ENCODE data around the gene SLC38A6.

The SLC38A6 gene

DNA sequence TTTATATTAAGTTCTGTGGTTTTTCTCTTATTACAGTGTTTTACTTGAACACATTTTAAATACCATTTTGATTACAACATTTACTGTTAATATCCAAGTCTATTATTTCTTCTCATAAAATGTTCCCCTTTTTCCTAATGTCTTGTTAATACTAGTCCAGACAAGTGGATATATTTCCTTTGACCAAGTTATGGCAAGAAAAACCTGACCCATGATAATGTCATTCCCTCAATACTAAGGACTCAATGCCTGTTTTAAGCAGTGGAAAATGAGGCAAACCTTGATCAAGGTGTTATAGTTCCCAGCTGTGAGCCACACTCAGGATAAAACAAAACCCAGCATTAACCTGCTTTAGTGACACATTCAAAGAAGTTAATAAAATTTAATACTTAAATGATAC, 12.4 kb upstream of the SLC38A6 start:
- H3K27ac Mint-ChIP-seq = no peak overlapping the region
- no peaks in the 10 kb centered on the region for H3K27me3 Mint-ChIP-seq
- H3K4me1 Mint-ChIP-seq (ENCODE audit: low read depth) = peaks cover 11% of the 10 kb centered on the region
- peaks cover 15% of the 10 kb centered on the region for H3K36me3 Mint-ChIP-seq (ENCODE audit: low read depth)
- no peaks in the 10 kb centered on the region for H3K9me3 Mint-ChIP-seq
- no peak overlapping the region for H3K4me3 Mint-ChIP-seq

DNA sequence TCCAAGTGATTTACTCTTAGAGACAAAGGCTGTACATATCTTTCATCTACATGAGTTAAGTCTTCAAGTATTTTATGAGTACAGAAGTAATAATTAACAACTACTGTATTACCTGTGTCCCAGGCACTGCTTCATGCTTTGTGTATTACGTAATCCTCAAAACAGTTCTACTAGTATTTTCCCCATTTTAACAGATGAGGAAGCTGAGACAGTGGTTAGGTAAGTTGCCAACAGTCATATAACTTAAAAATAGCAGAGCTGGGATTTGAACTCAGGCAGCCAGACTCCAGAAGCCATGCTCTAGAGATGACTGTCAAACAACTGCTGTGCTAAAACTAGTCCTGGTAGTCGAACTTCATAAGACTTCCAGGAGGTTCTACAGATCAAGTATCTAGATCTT, 10.9 kb upstream of the SLC38A6 start:
- Mint-ChIP-seq H3K9me3 (no peaks in the 10 kb centered on the region), H3K4me1 (ENCODE audit: low read depth) (peaks cover 6% of the 10 kb centered on the region), H3K27ac (no peak overlapping the region), H3K4me3 (no peak overlapping the region), H3K36me3 (ENCODE audit: low read depth) (peaks cover 22% of the 10 kb centered on the region), H3K27me3 (no peaks in the 10 kb centered on the region)

DNA sequence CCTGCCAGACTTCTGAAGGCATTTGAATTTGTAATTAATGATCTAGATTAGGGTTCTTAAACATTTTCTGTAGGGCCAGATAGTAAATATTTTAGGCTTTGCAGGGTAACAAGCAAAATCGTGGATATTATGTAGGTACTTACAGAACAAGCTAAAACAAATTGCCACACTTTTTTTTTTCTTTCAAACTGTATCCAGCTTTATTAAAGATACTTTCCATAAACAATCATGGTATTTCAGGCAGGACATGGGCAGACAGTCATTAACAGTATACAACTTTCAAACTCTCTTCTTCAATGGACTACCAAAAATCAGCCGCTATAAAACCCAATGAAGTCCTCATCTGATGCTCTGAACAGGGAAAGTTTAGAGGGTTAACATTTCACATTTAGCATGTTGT, 9.8 kb upstream of the SLC38A6 start:
- Mint-ChIP-seq H3K36me3 (ENCODE audit: low read depth) (peaks cover 24% of the 10 kb centered on the region), H3K9me3 (no peaks in the 10 kb centered on the region), H3K27ac (no peak overlapping the region), H3K4me3 (no peak overlapping the region), H3K4me1 (ENCODE audit: low read depth) (peaks cover 2% of the 10 kb centered on the region), H3K27me3 (no peaks in the 10 kb centered on the region)

DNA sequence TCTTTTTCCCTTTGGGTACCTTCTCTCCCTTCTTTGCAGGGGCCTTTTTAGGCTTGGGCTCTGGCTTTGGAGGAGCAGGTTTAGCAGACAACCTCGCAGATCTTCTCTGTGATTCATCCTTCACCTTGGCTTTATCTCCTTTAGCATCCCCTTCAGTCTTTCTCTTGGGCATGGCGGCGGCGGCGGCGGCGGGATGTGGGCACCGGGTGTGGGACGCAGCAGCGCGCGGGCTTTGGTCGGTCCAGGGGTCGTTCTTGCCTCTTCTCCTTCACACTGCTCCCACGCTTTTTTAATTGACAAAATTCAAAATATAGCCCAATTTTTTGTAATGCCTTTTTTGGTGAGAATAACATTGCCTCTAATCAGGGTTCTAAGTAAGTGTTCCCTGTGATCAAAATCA, 8.8 kb upstream of the SLC38A6 start:
- Mint-ChIP-seq H3K36me3 (ENCODE audit: low read depth) (peaks cover 33% of the 10 kb centered on the region), H3K4me1 (ENCODE audit: low read depth) (peaks cover 10% of the 10 kb centered on the region), H3K9me3 (no peaks in the 10 kb centered on the region), H3K27ac (no peak overlapping the region), H3K4me3 (no peak overlapping the region), H3K27me3 (no peaks in the 10 kb centered on the region)

- Mint-ChIP-seq H3K27ac (no peak overlapping the region), H3K36me3 (ENCODE audit: low read depth) (peaks cover 40% of the 10 kb centered on the region), H3K4me3 (no peak overlapping the region), H3K9me3 (no peaks in the 10 kb centered on the region), H3K27me3 (no peaks in the 10 kb centered on the region), H3K4me1 (ENCODE audit: low read depth) (peaks cover 16% of the 10 kb centered on the region)
Measured at GRCh38 chr14:60973070-60973469, 8.0 kb upstream of the SLC38A6 start.

GRCh38 chr14:60974090-60974651, 6.9 kb upstream of the SLC38A6 start:
- no peak overlapping the region for H3K4me3 Mint-ChIP-seq
- no peak overlapping the region for H3K27ac Mint-ChIP-seq
- H3K4me1 Mint-ChIP-seq (ENCODE audit: low read depth) = peaks cover 22% of the 10 kb centered on the region
- H3K9me3 Mint-ChIP-seq = no peaks in the 10 kb centered on the region
- peaks cover 47% of the 10 kb centered on the region for H3K36me3 Mint-ChIP-seq (ENCODE audit: low read depth)
- H3K27me3 Mint-ChIP-seq = no peaks in the 10 kb centered on the region

DNA sequence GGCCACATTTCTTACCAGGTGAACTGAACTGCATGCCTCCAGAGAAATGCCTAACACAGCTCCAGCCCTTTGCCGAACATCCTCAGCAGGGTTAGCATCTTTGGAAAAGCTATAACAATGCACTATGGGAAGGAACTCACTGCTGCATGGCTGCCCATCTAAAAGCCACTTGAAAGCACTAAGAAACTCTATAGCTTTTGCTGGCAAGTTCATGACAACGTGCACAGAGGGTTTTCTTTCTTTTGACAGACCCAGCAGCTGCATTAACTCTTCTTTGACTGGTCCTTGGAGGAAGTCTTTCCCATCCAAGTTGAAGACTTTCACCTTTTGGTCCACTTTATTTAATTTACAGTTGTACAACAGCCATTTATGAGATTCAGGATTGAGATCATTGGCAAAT, 5.5 kb upstream of the SLC38A6 start:
- Mint-ChIP-seq H3K4me1 (ENCODE audit: low read depth) (peaks cover 22% of the 10 kb centered on the region), H3K27me3 (no peaks in the 10 kb centered on the region), H3K36me3 (ENCODE audit: low read depth) (peaks cover 52% of the 10 kb centered on the region), H3K9me3 (no peaks in the 10 kb centered on the region), H3K27ac (no peak overlapping the region), H3K4me3 (no peak overlapping the region)

GRCh38 chr14:60977847-60978246, 3.2 kb upstream of the SLC38A6 start:
- H3K4me1 Mint-ChIP-seq (ENCODE audit: low read depth) = peaks cover 23% of the 10 kb centered on the region
- no peaks in the 10 kb centered on the region for H3K9me3 Mint-ChIP-seq
- H3K36me3 Mint-ChIP-seq (ENCODE audit: low read depth) = peaks cover 46% of the 10 kb centered on the region
- H3K27me3 Mint-ChIP-seq = no peaks in the 10 kb centered on the region
- H3K27ac Mint-ChIP-seq = no peak overlapping the region
- no peak overlapping the region for H3K4me3 Mint-ChIP-seq

GRCh38 chr14:60981633-60982455, 799 bp downstream of the SLC38A6 start:
- Mint-ChIP-seq H3K27me3 (no peaks in the 10 kb centered on the region), H3K4me1 (ENCODE audit: low read depth) (peaks cover 18% of the 10 kb centered on the region), H3K9me3 (no peaks in the 10 kb centered on the region), H3K36me3 (ENCODE audit: low read depth) (peaks cover 32% of the 10 kb centered on the region), H3K4me3 (no peak overlapping the region), H3K27ac (no peak overlapping the region)

DNA sequence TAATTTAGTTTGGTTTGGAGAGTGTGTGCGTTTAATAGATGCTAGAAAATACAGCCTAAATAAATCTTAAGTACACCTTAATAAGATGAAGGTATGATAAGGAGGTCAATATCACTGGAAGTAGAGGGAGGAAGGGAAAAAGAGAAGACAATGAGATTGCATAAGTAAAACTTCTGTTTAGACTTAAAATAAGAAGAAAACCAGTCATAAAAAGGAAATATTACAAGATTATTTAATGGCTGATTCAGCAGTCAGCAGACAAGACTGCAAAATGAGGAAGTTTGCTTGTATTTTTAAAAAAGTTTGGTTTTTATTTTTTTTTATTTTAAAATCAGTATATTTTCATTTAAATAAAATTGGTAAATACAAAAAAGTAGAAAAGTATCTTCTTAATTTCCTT, 3.2 kb downstream of the SLC38A6 start:
- Mint-ChIP-seq H3K27me3 (no peaks in the 10 kb centered on the region), H3K9me3 (no peaks in the 10 kb centered on the region), H3K36me3 (ENCODE audit: low read depth) (peaks cover 19% of the 10 kb centered on the region), H3K27ac (no peak overlapping the region), H3K4me3 (no peak overlapping the region), H3K4me1 (ENCODE audit: low read depth) (peaks cover 4% of the 10 kb centered on the region)

- no peaks in the 10 kb centered on the region for H3K27me3 Mint-ChIP-seq
- H3K9me3 Mint-ChIP-seq = no peaks in the 10 kb centered on the region
- H3K4me3 Mint-ChIP-seq = no peak overlapping the region
- H3K27ac Mint-ChIP-seq = no peak overlapping the region
- peaks cover 21% of the 10 kb centered on the region for H3K36me3 Mint-ChIP-seq (ENCODE audit: low read depth)
- peaks cover 4% of the 10 kb centered on the region for H3K4me1 Mint-ChIP-seq (ENCODE audit: low read depth)
Measured at GRCh38 chr14:60986500-60986899, 5.5 kb downstream of the SLC38A6 start.

DNA sequence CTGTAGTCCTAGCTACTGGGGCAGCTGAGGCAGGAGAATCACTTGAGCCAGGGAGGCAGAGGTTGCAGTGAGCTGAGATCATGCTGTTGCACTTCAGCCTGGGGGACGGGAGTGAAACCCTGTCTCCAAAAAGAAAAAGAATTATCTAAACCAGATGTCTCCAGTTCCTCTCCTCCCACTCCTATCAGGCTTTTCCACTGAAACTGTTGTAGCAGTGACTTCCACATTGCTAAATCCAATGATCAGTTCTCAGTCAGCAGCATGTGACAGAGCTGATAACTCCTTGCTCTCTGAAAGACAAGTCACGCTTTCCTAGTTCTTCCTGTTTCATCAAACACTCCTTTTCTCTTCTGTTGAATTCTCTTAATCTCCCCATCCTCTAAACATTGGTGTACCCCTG, 8.6 kb downstream of the SLC38A6 start:
- no peak overlapping the region for H3K4me3 Mint-ChIP-seq
- H3K9me3 Mint-ChIP-seq = no peaks in the 10 kb centered on the region
- no peak overlapping the region for H3K27ac Mint-ChIP-seq
- no peaks in the 10 kb centered on the region for H3K4me1 Mint-ChIP-seq (ENCODE audit: low read depth)
- H3K36me3 Mint-ChIP-seq (ENCODE audit: low read depth) = peaks cover 37% of the 10 kb centered on the region
- no peaks in the 10 kb centered on the region for H3K27me3 Mint-ChIP-seq

DNA sequence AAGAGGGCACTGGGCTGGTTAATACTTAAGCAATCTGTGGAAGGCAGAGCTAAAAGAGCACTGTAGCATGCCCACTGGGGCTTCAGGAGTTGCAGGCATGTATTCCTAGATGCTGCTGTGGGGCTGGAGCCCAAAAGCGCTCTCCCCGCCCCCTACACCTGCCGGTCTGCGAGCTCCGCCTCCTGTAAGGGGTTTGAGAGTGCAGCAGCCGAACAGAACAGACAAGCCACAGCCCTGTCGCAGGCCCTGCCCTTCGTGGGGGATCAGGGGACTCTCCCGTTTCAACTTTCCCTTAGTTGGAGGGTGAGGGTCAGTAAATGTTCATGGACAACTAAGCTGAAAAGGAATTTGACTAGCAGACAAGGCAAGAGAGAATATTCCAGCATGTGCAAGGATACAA, 17.6 kb downstream of the SLC38A6 start:
- H3K27me3 Mint-ChIP-seq = no peaks in the 10 kb centered on the region
- H3K9me3 Mint-ChIP-seq = no peaks in the 10 kb centered on the region
- H3K4me1 Mint-ChIP-seq (ENCODE audit: low read depth) = no peaks in the 10 kb centered on the region
- H3K36me3 Mint-ChIP-seq (ENCODE audit: low read depth) = peaks cover 34% of the 10 kb centered on the region
- H3K4me3 Mint-ChIP-seq = no peak overlapping the region
- no peak overlapping the region for H3K27ac Mint-ChIP-seq

- no peak overlapping the region for H3K27ac Mint-ChIP-seq
- H3K9me3 Mint-ChIP-seq = no peaks in the 10 kb centered on the region
- peaks cover 33% of the 10 kb centered on the region for H3K36me3 Mint-ChIP-seq (ENCODE audit: low read depth)
- H3K27me3 Mint-ChIP-seq = no peaks in the 10 kb centered on the region
- H3K4me1 Mint-ChIP-seq (ENCODE audit: low read depth) = no peaks in the 10 kb centered on the region
- H3K4me3 Mint-ChIP-seq = no peak overlapping the region
Measured at GRCh38 chr14:60999536-60999935, 18.5 kb downstream of the SLC38A6 start.

DNA sequence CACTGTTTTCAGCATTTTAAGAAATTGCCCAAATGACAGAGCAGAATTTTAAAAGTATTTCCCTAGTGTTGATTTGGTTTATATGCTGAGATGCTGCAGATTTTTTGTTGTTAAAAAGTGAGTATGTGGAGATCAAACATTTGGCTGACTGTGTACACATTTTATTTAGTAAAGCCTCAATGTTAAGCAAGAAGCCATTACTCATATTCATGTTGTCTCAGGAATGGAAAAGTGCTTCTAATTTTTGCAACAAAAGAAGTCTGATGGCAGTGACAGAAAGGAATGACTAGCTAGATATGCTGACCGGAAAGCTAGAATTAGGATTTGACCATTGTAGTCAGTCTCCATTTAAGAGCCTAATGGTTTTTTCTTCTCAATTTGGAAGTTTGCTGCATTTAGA, 22.5 kb downstream of the SLC38A6 start:
- H3K4me3 Mint-ChIP-seq = no peak overlapping the region
- no peaks in the 10 kb centered on the region for H3K27me3 Mint-ChIP-seq
- no peaks in the 10 kb centered on the region for H3K9me3 Mint-ChIP-seq
- peaks cover 16% of the 10 kb centered on the region for H3K36me3 Mint-ChIP-seq (ENCODE audit: low read depth)
- no peak overlapping the region for H3K27ac Mint-ChIP-seq
- H3K4me1 Mint-ChIP-seq (ENCODE audit: low read depth) = no peaks in the 10 kb centered on the region

DNA sequence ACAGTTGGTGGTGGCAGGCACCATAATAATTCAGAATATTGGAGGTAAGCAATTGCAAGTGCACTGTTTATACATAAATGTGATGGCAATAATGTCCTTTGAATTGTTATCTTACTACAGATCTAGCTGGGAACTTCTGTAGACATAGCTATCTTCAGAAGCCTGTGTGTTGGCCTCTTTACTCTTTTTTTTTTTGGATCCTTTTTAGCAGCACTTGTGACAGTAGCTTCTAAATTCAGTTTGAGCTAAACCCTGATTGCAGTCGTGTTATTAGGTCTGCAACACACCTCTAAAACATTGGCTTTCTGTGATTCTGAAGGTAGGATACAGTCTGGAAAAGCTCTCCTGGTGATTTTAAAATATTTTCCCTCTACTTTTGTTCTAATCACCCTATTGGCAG, 38.5 kb downstream of the SLC38A6 start:
- Mint-ChIP-seq H3K9me3 (no peaks in the 10 kb centered on the region), H3K27ac (no peak overlapping the region), H3K4me3 (no peak overlapping the region), H3K4me1 (ENCODE audit: low read depth) (no peaks in the 10 kb centered on the region), H3K36me3 (ENCODE audit: low read depth) (no peaks in the 10 kb centered on the region), H3K27me3 (no peaks in the 10 kb centered on the region)
